ENCODE measurements around the gene SPAG5. TPM values are rescaled to one million over a fixed set of nuclear protein-coding genes. Genes with fewer than 3 reads are reported as not detected.
A peak's percentile ranks its signal among the peaks of the same experiment; 100 is the strongest.
"Not testable (repeated sequence)": the region's sequence is repeated elsewhere in the genome, so short reads cannot be mapped to it uniquely, and the experiment has no call there.

Gene SPAG5
- total RNA-seq, 2 donors from 2014 or later: 19.2 to 31.5 TPM

GRCh38 chr17:28622186-28622585 lies 23.4 kb upstream of the SPAG5 start:
- no peaks in the 10 kb centered on the region for H3K9me3 ChIP-seq (ENCODE audit: control insufficient read depth, low read length, poor library complexity, severe bottlenecking)
- H3K36me3 Mint-ChIP-seq (ENCODE audit: low read depth): peaks cover 22% of the 10 kb centered on the region
- no peaks in the 10 kb centered on the region for H3K27me3 Mint-ChIP-seq
- H3K4me1 Mint-ChIP-seq: peaks cover 15% of the 10 kb centered on the region
- no peak overlapping the region for H3K27ac Mint-ChIP-seq
- DNase-seq (no peak), ATAC-seq (no peak)
- H3K4me3 Mint-ChIP-seq: no peak overlapping the region

- H3K9me3 ChIP-seq (ENCODE audit: control insufficient read depth, low read length, poor library complexity, severe bottlenecking): no peaks in the 10 kb centered on the region
- H3K4me1 Mint-ChIP-seq: peaks cover 8% of the 10 kb centered on the region
- H3K4me3 Mint-ChIP-seq: no peak overlapping the region
- ATAC-seq (no peak), DNase-seq (no peak)
- H3K27ac Mint-ChIP-seq: no peak overlapping the region
- no peaks in the 10 kb centered on the region for H3K27me3 Mint-ChIP-seq
- peaks cover 17% of the 10 kb centered on the region for H3K36me3 Mint-ChIP-seq (ENCODE audit: low read depth)
Measured at GRCh38 chr17:28620010-28620409, 21.2 kb upstream of the SPAG5 start.

- no peaks in the 10 kb centered on the region for H3K9me3 ChIP-seq (ENCODE audit: control insufficient read depth, low read length, poor library complexity, severe bottlenecking)
- Mint-ChIP-seq H3K4me1 (peaks cover 9% of the 10 kb centered on the region), H3K36me3 (ENCODE audit: low read depth) (peaks cover 14% of the 10 kb centered on the region), H3K4me3 (no peak overlapping the region), H3K27me3 (no peaks in the 10 kb centered on the region), H3K27ac (no peak overlapping the region)
- DNase-seq (no peak), ATAC-seq (no peak)
Measured at GRCh38 chr17:28618464-28618863, 19.6 kb upstream of the SPAG5 start.

- ATAC-seq: no peak
- H3K27ac Mint-ChIP-seq: no peak overlapping the region
- H3K9me3 ChIP-seq (ENCODE audit: control insufficient read depth, low read length, poor library complexity, severe bottlenecking): no peaks in the 10 kb centered on the region
- peaks cover 9% of the 10 kb centered on the region for H3K4me1 Mint-ChIP-seq
- no peak overlapping the region for H3K4me3 Mint-ChIP-seq
- peaks cover 8% of the 10 kb centered on the region for H3K36me3 Mint-ChIP-seq (ENCODE audit: low read depth)
- DNase-seq: no peak
- H3K27me3 Mint-ChIP-seq: no peaks in the 10 kb centered on the region
Measured at GRCh38 chr17:28616281-28616680, 17.5 kb upstream of the SPAG5 start.

- Mint-ChIP-seq H3K36me3 (ENCODE audit: low read depth) (peaks cover 12% of the 10 kb centered on the region), H3K4me1 (peaks cover 11% of the 10 kb centered on the region), H3K27ac (no peak overlapping the region), H3K4me3 (no peak overlapping the region), H3K27me3 (no peaks in the 10 kb centered on the region)
- DNase-seq (no peak), ATAC-seq (no peak)
- no peaks in the 10 kb centered on the region for H3K9me3 ChIP-seq (ENCODE audit: control insufficient read depth, low read length, poor library complexity, severe bottlenecking)
Measured at GRCh38 chr17:28615260-28615940, 16.6 kb upstream of the SPAG5 start.

GRCh38 chr17:28613931-28614381 lies 15.1 kb upstream of the SPAG5 start, which contains the start of gene RSKR:
Gene RSKR (minus strand): TSS chr17:28614185. CDS start chr17:28614161, 24 bp downstream.
- Mint-ChIP-seq H3K4me1 (peaks cover 12% of the 10 kb centered on the region), H3K27ac (peak within 1 kb of the TSS; percentile 63), H3K4me3 (no peak within 1 kb of the TSS), H3K27me3 (no peaks in the 10 kb centered on the region), H3K36me3 (ENCODE audit: low read depth) (peaks cover 14% of the 10 kb centered on the region)
- H3K9me3 ChIP-seq (ENCODE audit: control insufficient read depth, low read length, poor library complexity, severe bottlenecking): no peaks in the 10 kb centered on the region
- ATAC-seq (no peak), DNase-seq (no peak)

GRCh38 chr17:28612936-28613872 lies 14.4 kb upstream of the SPAG5 start:
- no peaks in the 10 kb centered on the region for H3K9me3 ChIP-seq (ENCODE audit: control insufficient read depth, low read length, poor library complexity, severe bottlenecking)
- peak overlapping the region; percentile 87 for H3K27ac Mint-ChIP-seq
- no peak overlapping the region for H3K4me3 Mint-ChIP-seq
- DNase-seq (peak in 1 of 3 donors; percentile 21), ATAC-seq (peak; percentile 61)
- no peaks in the 10 kb centered on the region for H3K27me3 Mint-ChIP-seq
- H3K36me3 Mint-ChIP-seq (ENCODE audit: low read depth): peaks cover 14% of the 10 kb centered on the region
- H3K4me1 Mint-ChIP-seq: peaks cover 12% of the 10 kb centered on the region

- H3K9me3 ChIP-seq (ENCODE audit: control insufficient read depth, low read length, poor library complexity, severe bottlenecking): no peaks in the 10 kb centered on the region
- peaks cover 14% of the 10 kb centered on the region for H3K36me3 Mint-ChIP-seq (ENCODE audit: low read depth)
- no peaks in the 10 kb centered on the region for H3K27me3 Mint-ChIP-seq
- H3K27ac Mint-ChIP-seq: peak overlapping the region; percentile 87
- ATAC-seq: no peak
- H3K4me1 Mint-ChIP-seq: peaks cover 12% of the 10 kb centered on the region
- DNase-seq: no peak
- no peak overlapping the region for H3K4me3 Mint-ChIP-seq
Measured at GRCh38 chr17:28612531-28612930, 13.7 kb upstream of the SPAG5 start.

- Mint-ChIP-seq H3K4me3 (peak overlapping the region; percentile 71), H3K27me3 (no peaks in the 10 kb centered on the region), H3K4me1 (peaks cover 10% of the 10 kb centered on the region), H3K27ac (peak overlapping the region; percentile 87), H3K36me3 (ENCODE audit: low read depth) (peaks cover 12% of the 10 kb centered on the region)
- no peaks in the 10 kb centered on the region for H3K9me3 ChIP-seq (ENCODE audit: control insufficient read depth, low read length, poor library complexity, severe bottlenecking)
- DNase-seq (no peak), ATAC-seq (no peak)
Measured at GRCh38 chr17:28610376-28610775, 11.6 kb upstream of the SPAG5 start.

- H3K4me1 Mint-ChIP-seq; H3K9me3 ChIP-seq (ENCODE audit: control insufficient read depth, low read length, poor library complexity, severe bottlenecking); H3K27ac Mint-ChIP-seq; H3K27me3 Mint-ChIP-seq; ATAC-seq; H3K36me3 Mint-ChIP-seq (ENCODE audit: low read depth); H3K4me3 Mint-ChIP-seq; DNase-seq: not testable (repeated sequence)
Measured at GRCh38 chr17:28604031-28604430, 5.2 kb upstream of the SPAG5 start.

GRCh38 chr17:28599311-28600184 lies 723 bp upstream of the SPAG5 start:
- H3K9me3 ChIP-seq (ENCODE audit: control insufficient read depth, low read length, poor library complexity, severe bottlenecking): no peaks in the 10 kb centered on the region
- ATAC-seq (peak; percentile 68), DNase-seq (peak in 2 of 3 donors; percentile 39 to 49)
- Mint-ChIP-seq H3K4me1 (peaks cover 20% of the 10 kb centered on the region), H3K4me3 (peak overlapping the region; percentile 96), H3K27me3 (no peaks in the 10 kb centered on the region), H3K36me3 (ENCODE audit: low read depth) (no peaks in the 10 kb centered on the region), H3K27ac (peak overlapping the region; percentile 96)

- no peak for DNase-seq
- Mint-ChIP-seq H3K27ac (peak overlapping the region; percentile 96), H3K27me3 (no peaks in the 10 kb centered on the region), H3K36me3 (ENCODE audit: low read depth) (no peaks in the 10 kb centered on the region), H3K4me3 (peak overlapping the region; percentile 96), H3K4me1 (peaks cover 20% of the 10 kb centered on the region)
- no peaks in the 10 kb centered on the region for H3K9me3 ChIP-seq (ENCODE audit: control insufficient read depth, low read length, poor library complexity, severe bottlenecking)
- ATAC-seq: no peak
Measured at GRCh38 chr17:28598389-28598788, 436 bp downstream of the SPAG5 start.

Measured in T-helper 17 cell (primary cell).